HPDE6-E6E7 (cell line): ENCODE data around the gene DUSP16.
"Not testable (repeated sequence)": the region's sequence is repeated elsewhere in the genome, so short reads cannot be mapped to it uniquely, and the experiment has no call there.

ENCODE experiments used
- DNase-seq: peaks from one replicate; pipeline ENCODE4 v3.0.0; 2011; ENCODE audit warnings: missing footprints; ENCODE audit errors: extremely low spot score

The DUSP16 gene

GRCh38 chr12:12562585-12563261, at the start of gene DUSP16:
Gene DUSP16 (minus strand): TSS chr12:12562863. CDS start chr12:12521098, 41,765 bp downstream.
- DNase-seq: peak; percentile 76

GRCh38 chr12:12612358-12612757, 49.7 kb upstream of the DUSP16 start:
- DNase-seq: no peak

- DNase-seq: peak; percentile 76
These were observed 49.0 kb upstream of the DUSP16 start, which contains the start of gene CREBL2 for GRCh38 chr12:12611512-12612306. Gene CREBL2 (plus strand): TSS chr12:12611876. CDS start chr12:12612173, 297 bp downstream.

GRCh38 chr12:12610711-12611110, 48.0 kb upstream of the DUSP16 start:
- no peak for DNase-seq

GRCh38 chr12:12609692-12610091, 47.0 kb upstream of the DUSP16 start:
- DNase-seq: no peak

GRCh38 chr12:12608557-12608957, 45.9 kb upstream of the DUSP16 start:
- peak; percentile 37 for DNase-seq

GRCh38 chr12:12606781-12607589, 44.3 kb upstream of the DUSP16 start:
- DNase-seq: peak; percentile 55

- DNase-seq: no peak
These were observed 42.1 kb upstream of the DUSP16 start for GRCh38 chr12:12604740-12605139.

- DNase-seq: no peak
These were observed 38.0 kb upstream of the DUSP16 start for GRCh38 chr12:12600659-12601058.

- DNase-seq: no peak
These were observed 37.3 kb upstream of the DUSP16 start for GRCh38 chr12:12599750-12600643.

GRCh38 chr12:12598864-12599263, 36.2 kb upstream of the DUSP16 start:
- no peak for DNase-seq

GRCh38 chr12:12596598-12596997, 33.9 kb upstream of the DUSP16 start:
- not testable (repeated sequence) for DNase-seq

GRCh38 chr12:12595929-12596328, 33.3 kb upstream of the DUSP16 start:
- not testable (repeated sequence) for DNase-seq

GRCh38 chr12:12592930-12593329, 30.3 kb upstream of the DUSP16 start:
- no peak for DNase-seq

- no peak for DNase-seq
These were observed 28.3 kb upstream of the DUSP16 start for GRCh38 chr12:12590961-12591360.

- DNase-seq: not testable (repeated sequence)
These were observed 25.8 kb upstream of the DUSP16 start for GRCh38 chr12:12588436-12588835.

- DNase-seq: no peak
These were observed 25.2 kb upstream of the DUSP16 start for GRCh38 chr12:12587878-12588277.

- peak; percentile 29 for DNase-seq
These were observed 24.4 kb upstream of the DUSP16 start for GRCh38 chr12:12586879-12587675.

- DNase-seq: no peak
These were observed 22.6 kb upstream of the DUSP16 start for GRCh38 chr12:12585115-12585863.
